ENCODE measurements around the gene PNCK.

PNCK gene

GRCh38 chrX:153640736-153641575, 32.7 kb downstream of the PNCK start:
- no peak for DNase-seq (ENCODE audit: low spot score)

GRCh38 chrX:153640045-153640686, 33.4 kb downstream of the PNCK start:
- no peak for DNase-seq (ENCODE audit: low spot score)

- no peak for DNase-seq (ENCODE audit: low spot score)
Measured at GRCh38 chrX:153639177-153640044, 34.2 kb downstream of the PNCK start.

- no peak for DNase-seq (ENCODE audit: low spot score)
Measured at GRCh38 chrX:153638436-153639176, 35.0 kb downstream of the PNCK start.

GRCh38 chrX:153638041-153638371, 35.6 kb downstream of the PNCK start:
- DNase-seq (ENCODE audit: low spot score), result no peak

GRCh38 chrX:153637121-153638040, 36.2 kb downstream of the PNCK start:
- DNase-seq (ENCODE audit: low spot score), result no peak

- DNase-seq (ENCODE audit: low spot score), result no peak
Measured at GRCh38 chrX:153636716-153637115, 36.9 kb downstream of the PNCK start.

- DNase-seq (ENCODE audit: low spot score), result no peak
Measured at GRCh38 chrX:153635788-153636668, 37.6 kb downstream of the PNCK start.

GRCh38 chrX:153635388-153635787, 38.2 kb downstream of the PNCK start:
- DNase-seq (ENCODE audit: low spot score), result no peak

- DNase-seq (ENCODE audit: low spot score), result no peak
Measured at GRCh38 chrX:153634832-153635231, 38.8 kb downstream of the PNCK start.

- no peak for DNase-seq (ENCODE audit: low spot score)
Measured at GRCh38 chrX:153634236-153634635, 39.4 kb downstream of the PNCK start.

- no peak for DNase-seq (ENCODE audit: low spot score)
Measured at GRCh38 chrX:153633607-153634180, 39.9 kb downstream of the PNCK start.

GRCh38 chrX:153633048-153633447, 40.6 kb downstream of the PNCK start:
- DNase-seq (ENCODE audit: low spot score), result no peak

- DNase-seq (ENCODE audit: low spot score), result no peak
Measured at GRCh38 chrX:153632595-153632946, 41.0 kb downstream of the PNCK start.

GRCh38 chrX:153631907-153632594, 41.6 kb downstream of the PNCK start:
- no peak for DNase-seq (ENCODE audit: low spot score)

- DNase-seq (ENCODE audit: low spot score), result no peak
Measured at GRCh38 chrX:153631346-153631745, 42.3 kb downstream of the PNCK start.

- no peak for DNase-seq (ENCODE audit: low spot score)
Measured at GRCh38 chrX:153628665-153629064, 44.9 kb downstream of the PNCK start.

GRCh38 chrX:153628129-153628528, 45.5 kb downstream of the PNCK start:
- DNase-seq (ENCODE audit: low spot score), result no peak

- no peak for DNase-seq (ENCODE audit: low spot score)
Measured at GRCh38 chrX:153627675-153628111, 45.9 kb downstream of the PNCK start.

Data from putamen (tissue), 1 donor.